ENCODE results near the gene SERPINB6. TPM values are rescaled to one million over a fixed set of nuclear protein-coding genes. Genes with fewer than 3 reads are reported as not detected.

SERPINB6 gene
- total and polyA plus RNA-seq, 2 of the 4 experiments (the other 2 are of a cell fraction): 37.1 to 91.1 TPM

DNA sequence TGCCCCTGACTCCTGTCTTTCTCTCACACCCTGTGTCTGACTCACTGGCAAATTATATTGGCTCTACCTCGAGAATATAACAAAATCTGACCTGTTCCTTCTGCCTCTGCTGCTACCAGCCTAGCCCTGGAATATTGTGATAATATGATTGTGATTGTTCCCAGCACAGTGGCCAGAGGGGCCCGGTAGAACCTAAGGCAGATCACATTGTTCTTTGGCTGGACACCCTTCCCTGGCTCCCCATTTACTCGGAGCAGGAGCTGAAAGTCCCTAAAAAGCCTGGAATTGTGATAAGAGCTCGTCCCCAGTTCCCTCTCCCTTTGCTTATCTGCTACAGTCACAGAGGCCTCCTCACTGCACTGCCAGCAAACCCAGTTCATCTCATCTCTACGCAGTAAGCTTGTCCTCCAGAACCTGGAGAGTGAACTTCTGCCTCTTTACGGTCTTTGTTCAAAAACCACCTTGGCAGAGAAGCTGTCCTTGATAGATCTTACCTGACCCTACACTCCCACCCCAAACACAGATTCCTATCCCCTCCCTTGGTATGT lies 21.8 kb downstream of the SERPINB6 start:
- Histone ChIP-seq H3K27me3 (ENCODE audit: control insufficient read depth, insufficient read depth, low read length) (no peaks in the 10 kb centered on the region), H3K36me3 (ENCODE audit: control insufficient read depth, insufficient read depth, low read length) (peaks cover 35% of the 10 kb centered on the region), H3K79me1 (ENCODE audit: low read depth in 1 of 2, low read length in 2 of 2) (peaks cover 16 to 37% of the 10 kb centered on the region in 2 experiments; a peak in 3 of 4 replicates), H2AK9ac (replicated peaks; ENCODE audit: low read depth, low read length, poor library complexity) (no peak overlapping the region), H4K91ac (ENCODE audit: insufficient read depth, low read depth, low read length) (no peak overlapping the region), H2BK20ac (ENCODE audit: low read depth, low read length) (no peak overlapping the region), H3K4me3 (ENCODE audit: insufficient read depth, low read depth, low read length) (no peak overlapping the region), H3K4me1 (ENCODE audit: control insufficient read depth, insufficient read depth, low read length) (peaks cover 2% of the 10 kb centered on the region; the same call in 1 of the 2 replicates), H4K8ac (ENCODE audit: low read depth in 2 of 2, low read length in 2 of 2) (no peak overlapping the region), H3K18ac (ENCODE audit: low read depth, low read length) (no peak overlapping the region), H4K20me1 (ENCODE audit: insufficient read depth, low read length) (no peaks in the 10 kb centered on the region), H2AK5ac (ENCODE audit: low read depth, low read length) (no peak overlapping the region), H4K5ac (ENCODE audit: low read depth, low read length) (no peak overlapping the region), H2BK15ac (ENCODE audit: low read depth, low read length) (no peak overlapping the region), H3K9me1 (ENCODE audit: insufficient read depth, low read length) (peaks cover 6% of the 10 kb centered on the region; the same call in 1 of the 2 replicates), H2BK5ac (ENCODE audit: low read depth, low read length, poor library complexity, severe bottlenecking) (no peak overlapping the region), H3K23ac (ENCODE audit: low read depth, low read length) (no peak overlapping the region), H3K9ac (ENCODE audit: low read depth, low read length) (no peak overlapping the region), H3K4ac (ENCODE audit: low read depth, low read length) (no peak overlapping the region), H2AFZ (replicated peaks; ENCODE audit: low read length, poor library complexity) (no peak overlapping the region), H3K4me2 (ENCODE audit: low read depth, low read length) (no peak overlapping the region), H3K14ac (replicated peaks; ENCODE audit: low read depth, low read length) (no peak overlapping the region), H3K56ac (ENCODE audit: extremely low read depth, insufficient read depth, low read length) (no peak overlapping the region), H3K27ac (ENCODE audit: insufficient read depth, low read length) (no peak overlapping the region), H3K9me3 (ENCODE audit: control insufficient read depth, insufficient read depth, low read length) (no peaks in the 10 kb centered on the region), H2BK120ac (ENCODE audit: low read depth, low read length) (no peak overlapping the region)
- ChIA-PET POLR2A (ENCODE audit: unreplicated experiment) (no interaction called here), CTCF (interaction anchor here (1.2 kb wide), 1 partner anchor 39 kb away, joined by 6 read pairs; no protein-coding TSS in a partner anchor)
- intact Hi-C loops (cut with micrococcal nuclease) (no loop called here), in situ Hi-C loops (cut with MboI; ENCODE audit: low sequenced_read_pairs) (no loop called here), dilution Hi-C loops (cut with HindIII; ENCODE audit: low sequenced_read_pairs, unreplicated experiment) (no loop called here)
- no peak for TF ChIP-seq CHD1 (IDR thresholded peaks at IDR 0.05; ENCODE audit: low read depth, low read length)
- TF ChIP-seq, protein P1, sequence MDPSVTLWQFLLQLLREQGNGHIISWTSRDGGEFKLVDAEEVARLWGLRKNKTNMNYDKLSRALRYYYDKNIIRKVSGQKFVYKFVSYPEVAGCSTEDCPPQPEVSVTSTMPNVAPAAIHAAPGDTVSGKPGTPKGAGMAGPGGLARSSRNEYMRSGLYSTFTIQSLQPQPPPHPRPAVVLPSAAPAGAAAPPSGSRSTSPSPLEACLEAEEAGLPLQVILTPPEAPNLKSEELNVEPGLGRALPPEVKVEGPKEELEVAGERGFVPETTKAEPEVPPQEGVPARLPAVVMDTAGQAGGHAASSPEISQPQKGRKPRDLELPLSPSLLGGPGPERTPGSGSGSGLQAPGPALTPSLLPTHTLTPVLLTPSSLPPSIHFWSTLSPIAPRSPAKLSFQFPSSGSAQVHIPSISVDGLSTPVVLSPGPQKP (IDR thresholded peaks at IDR 0.05; ENCODE audit: borderline replicate concordance, low read depth, low read length): no peak
- TF ChIP-seq FOS (IDR thresholded peaks at IDR 0.05; ENCODE audit: low read depth, low read length): no peak
- TF ChIP-seq BHLHE40 (IDR thresholded peaks at IDR 0.05; ENCODE audit: low read depth, low read length): no peak
- WGBS, 2 experiments (ENCODE audit: extremely low coverage in 2 of 2, insufficient read length in 1 of 2): 83% methylated on average over 3 of the region's 6 CpGs; no CpG with 5 or more reads in 1 of the 2 experiments
- BruUV-seq (replicated peaks): no TSS peak
- ATAC-seq (ENCODE audit: low read depth) (no peak), DNase-seq (no peak)
